IMR-90 (cell line): ENCODE data around the gene CACNA2D1. TPM values are rescaled to one million over a fixed set of nuclear protein-coding genes. Genes with fewer than 3 reads are reported as not detected.

Experiments
- ATAC-seq: fragments of 200-7000 bp; cut with Tn5 transposase; 2 replicates; pipeline ENCODE4 v1.9.1; 2020; ENCODE audit warnings: low read depth, mild to moderate bottlenecking, moderate library complexity
- BruUV-seq: library from RNA; stranded (reverse); fragments of 400-500 nt; replicated peaks from 2 replicates; lab custom pipeline; 2021; lab: Mats Ljungman, UMichigan
- CTCF ChIA-PET: fragments of 300-600 bp; formaldehyde crosslinking; extraction: SDS; loops from one replicate; lab custom pipeline; 2021; ENCODE audit warnings: antibody characterized with exemption; lab: Yijun Ruan, JAX
- POLR2A ChIA-PET: fragments of 300-600 bp; sonication (Branson Sonifier 250); formaldehyde crosslinking; loops from one replicate; lab custom pipeline; 2022; ENCODE audit warnings: antibody characterized with exemption; ENCODE audit not compliant: unreplicated experiment; lab: Charles Lee
- DNase-seq: peaks from one replicate; pipeline ENCODE4 v3.0.0; 2013
- H2AFZ ChIP-seq: replicated peaks from 2 replicates; pipeline ENCODE3; 2013; ENCODE audit warnings: low read length, mild to moderate bottlenecking; ENCODE audit not compliant: poor library complexity
- H2AK5ac ChIP-seq: 2 replicates; pipeline ENCODE4 v1.6.1; 2013; ENCODE audit warnings: low read depth, low read length, inconsistent platforms
- H2AK9ac ChIP-seq: replicated peaks from 2 replicates; pipeline ENCODE3; 2013; ENCODE audit warnings: mild to moderate bottlenecking, low read depth, low read length, moderate library complexity; ENCODE audit not compliant: poor library complexity
- H2BK120ac ChIP-seq: 2 replicates; pipeline ENCODE4 v1.6.1; 2013; ENCODE audit warnings: low read depth, low read length, inconsistent platforms
- H2BK15ac ChIP-seq: 3 replicates; pipeline ENCODE4 v1.6.1; 2013; ENCODE audit warnings: low read depth, low read length, inconsistent platforms
- H2BK20ac ChIP-seq: 2 replicates; pipeline ENCODE4 v1.6.1; 2013; ENCODE audit warnings: low read depth, mild to moderate bottlenecking, inconsistent platforms, low read length, moderate library complexity
- H2BK5ac ChIP-seq: 2 replicates; pipeline ENCODE4 v1.6.1; 2013; ENCODE audit warnings: mild to moderate bottlenecking, low read depth, low read length, inconsistent platforms; ENCODE audit not compliant: poor library complexity, severe bottlenecking
- H3K14ac ChIP-seq: replicated peaks from 2 replicates; pipeline ENCODE4 v1.6.1; 2013; ENCODE audit warnings: low read depth, low read length, inconsistent platforms
- H3K18ac ChIP-seq: 2 replicates; pipeline ENCODE4 v1.6.1; 2013; ENCODE audit warnings: low read depth, low read length, control low read depth
- H3K23ac ChIP-seq: 2 replicates; pipeline ENCODE4 v1.6.1; 2013; ENCODE audit warnings: low read depth, low read length, inconsistent platforms
- H3K27ac ChIP-seq: 2 replicates; pipeline ENCODE4 v1.5.1; 2013; ENCODE audit warnings: mild to moderate bottlenecking, control low read depth, low read length; ENCODE audit not compliant: insufficient read depth
- H3K27me3 ChIP-seq: 2 replicates; pipeline ENCODE4 v1.6.1; 2013; ENCODE audit warnings: low read length; ENCODE audit not compliant: control insufficient read depth, insufficient read depth
- H3K36me3 ChIP-seq: 2 replicates; pipeline ENCODE4 v1.6.1; 2013; ENCODE audit warnings: low read length, mixed read lengths; ENCODE audit not compliant: control insufficient read depth, insufficient read depth
- H3K4ac ChIP-seq: 2 replicates; pipeline ENCODE4 v1.6.1; 2013; ENCODE audit warnings: low read depth, low read length, inconsistent platforms
- H3K4me1 ChIP-seq: 2 replicates; pipeline ENCODE4 v1.6.1; 2013; ENCODE audit warnings: low read length, mixed read lengths; ENCODE audit not compliant: control insufficient read depth, insufficient read depth
- H3K4me2 ChIP-seq: 2 replicates; pipeline ENCODE4 v1.6.1; 2013; ENCODE audit warnings: low read depth, mild to moderate bottlenecking, control low read depth, low read length, moderate library complexity
- H3K4me3 ChIP-seq: 2 replicates; pipeline ENCODE4 v1.5.1; 2013; ENCODE audit warnings: low read depth, mild to moderate bottlenecking, control low read depth, low read length, moderate library complexity; ENCODE audit not compliant: insufficient read depth
- H3K56ac ChIP-seq: 2 replicates; pipeline ENCODE4 v1.6.1; 2013; ENCODE audit warnings: low read length, inconsistent platforms; ENCODE audit not compliant: insufficient read depth; ENCODE audit errors: extremely low read depth
- H3K79me1 ChIP-seq, 2 experiments: 2 replicates each; pipeline ENCODE4 v1.6.1; 2013; ENCODE audit warnings: low read length in 2 of 2, inconsistent platforms in 1 of 2, low read depth in 1 of 2
- H3K9ac ChIP-seq: 2 replicates; pipeline ENCODE4 v1.6.1; 2013; ENCODE audit warnings: low read depth, low read length, control low read depth
- H3K9me1 ChIP-seq: 2 replicates; pipeline ENCODE4 v1.6.1; 2013; ENCODE audit warnings: low read length, inconsistent platforms; ENCODE audit not compliant: insufficient read depth
- H3K9me3 ChIP-seq: 2 replicates; pipeline ENCODE4 v1.6.1; 2013; ENCODE audit warnings: low read length; ENCODE audit not compliant: control insufficient read depth, insufficient read depth
- H4K20me1 ChIP-seq: 2 replicates; pipeline ENCODE4 v1.6.1; 2013; ENCODE audit warnings: low read length, inconsistent platforms; ENCODE audit not compliant: insufficient read depth
- H4K5ac ChIP-seq: 2 replicates; pipeline ENCODE4 v1.6.1; 2013; ENCODE audit warnings: mild to moderate bottlenecking, low read depth, low read length, control low read depth
- H4K8ac ChIP-seq, 2 experiments: 2 replicates each; pipeline ENCODE4 v1.6.1; 2013; ENCODE audit warnings: low read depth in 2 of 2, low read length in 2 of 2, control low read depth in 1 of 2, inconsistent platforms in 1 of 2
- H4K91ac ChIP-seq: 2 replicates; pipeline ENCODE4 v1.6.1; 2013; ENCODE audit warnings: low read depth, low read length, inconsistent platforms; ENCODE audit not compliant: insufficient read depth
- BHLHE40 ChIP-seq: fragments of 150-350 bp; IDR thresholded peaks from 2 replicates; pipeline ENCODE4 v1.6.1; 2016; ENCODE audit warnings: mild to moderate bottlenecking, low read depth, low read length
- CEBPB ChIP-seq: IDR thresholded peaks from 2 replicates; pipeline ENCODE4 v1.6.1; 2012; ENCODE audit warnings: low read depth, low read length, improper control_type of control experiment
- CHD1 ChIP-seq: IDR thresholded peaks from 2 replicates; pipeline ENCODE4 v1.6.1; 2012; ENCODE audit warnings: low read depth, low read length, improper control_type of control experiment
- FOS ChIP-seq: fragments of 150-350 bp; IDR thresholded peaks from 2 replicates; pipeline ENCODE4 v1.6.1; 2016; ENCODE audit warnings: low read depth, low read length
- MAFK ChIP-seq: IDR thresholded peaks from 2 replicates; pipeline ENCODE4 v1.6.1; 2012; ENCODE audit warnings: low read depth, low read length, improper control_type of control experiment
- MAZ ChIP-seq: IDR thresholded peaks from 2 replicates; pipeline ENCODE4 v1.6.1; 2012; ENCODE audit warnings: low read depth, mild to moderate bottlenecking, low read length, improper control_type of control experiment, moderate library complexity, borderline replicate concordance
- MXI1 ChIP-seq: IDR thresholded peaks from 2 replicates; pipeline ENCODE4 v1.6.1; 2012; ENCODE audit warnings: low read depth, mild to moderate bottlenecking, low read length, moderate library complexity, borderline replicate concordance
- NFE2L2 ChIP-seq: fragments of 150-350 bp; IDR thresholded peaks from 2 replicates; pipeline ENCODE4 v1.6.1; 2016; ENCODE audit warnings: low read depth, mild to moderate bottlenecking, low read length
- POLR2A ChIP-seq: IDR thresholded peaks from 2 replicates; pipeline ENCODE4 v1.6.1; 2012; ENCODE audit warnings: mild to moderate bottlenecking, low read depth, low read length
- RAD21 ChIP-seq: IDR thresholded peaks from 2 replicates; pipeline ENCODE4 v1.6.1; 2012; ENCODE audit warnings: low read length, improper control_type of control experiment
- RFX5 ChIP-seq: IDR thresholded peaks from 2 replicates; pipeline ENCODE4 v1.8.0; 2012; ENCODE audit warnings: low read depth, mild to moderate bottlenecking, low read length, moderate library complexity
- SMC3 ChIP-seq: fragments of 150-350 bp; IDR thresholded peaks from 2 replicates; pipeline ENCODE4 v1.6.1; 2016; ENCODE audit warnings: low read depth, mild to moderate bottlenecking, antibody characterized with exemption, low read length, moderate library complexity
- USF2 ChIP-seq: fragments of 150-350 bp; IDR thresholded peaks from 2 replicates; pipeline ENCODE4 v1.6.1; 2017; ENCODE audit warnings: mild to moderate bottlenecking, antibody characterized with exemption, low read length, low read depth
- WGBS, 2 experiments: methylation state at CpG; one replicate each; pipeline versions ENCODE4 v1.1.5 to v1.1.7; 2013; ENCODE audit warnings: missing lambda C conversion rate in 2 of 2; ENCODE audit not compliant: insufficient read length in 1 of 2; ENCODE audit errors: extremely low coverage in 2 of 2; 5-methylcytosine and 5-hydroxymethylcytosine counted together
- dilution Hi-C: fragments of 300-500 bp; cut with HindIII; formaldehyde crosslinking; loops from one replicate; pipeline ENCODE4 v1.14.3; 2018; ENCODE audit warnings: low sequenced_read_pairs; ENCODE audit not compliant: unreplicated experiment
- in situ Hi-C: fragments of 300-500 bp; cut with MboI; formaldehyde crosslinking; loops from 3 replicates; pipeline ENCODE4 v1.14.3; 2019; ENCODE audit warnings: low sequenced_read_pairs, inconsistent platforms, mixed read lengths
- intact Hi-C: fragments of 100-400 bp; cut with micrococcal nuclease; formaldehyde crosslinking; loops from 2 replicates; pipeline ENCODE4 v1.10.0; 2022
- polyA plus RNA-seq, 3 experiments: library from polyadenylated mRNA; depleted of rRNA; stranded (reverse); fragments of >200 nt; gene quantifications; 2 replicates each; pipeline ENCODE4 v1.2.3, GENCODE V29; 2012; ENCODE audit warnings: low replicate concordance in 1 of 3
- total RNA-seq: library from RNA; depleted of rRNA; stranded (reverse); fragments of >200 nt; gene quantifications from 2 replicates; pipeline ENCODE4 v1.2.3, GENCODE V29; 2012
- TF ChIP-seq, protein P1 (sequence below): conservative IDR thresholded peaks from 2 replicates; pipeline ENCODE4 v1.5.1; 2012; ENCODE audit warnings: mild to moderate bottlenecking, low read depth, low read length, improper control_type of control experiment
- TF ChIP-seq, protein P2 (sequence below): fragments of 150-350 bp; IDR thresholded peaks from 2 replicates; pipeline ENCODE4 v1.6.1; 2016; ENCODE audit warnings: low read depth, mild to moderate bottlenecking, low read length, moderate library complexity, borderline replicate concordance

Gene CACNA2D1
- total and polyA plus RNA-seq, 2 of the 4 experiments (the other 2 are of a cell fraction) = 5.8 to 21.9 TPM

- no peak overlapping the region for H4K5ac ChIP-seq
- H3K23ac ChIP-seq = no peak overlapping the region
- H3K27me3 ChIP-seq = no peaks in the 10 kb centered on the region
- H3K79me1 ChIP-seq = peaks cover 0 to 9% of the 10 kb centered on the region in 2 experiments; a peak in 3 of 4 replicates
- no peak overlapping the region for H3K18ac ChIP-seq
- no peak overlapping the region for H3K14ac ChIP-seq
- no peak overlapping the region for H2AK9ac ChIP-seq
- ATAC-seq (no peak), DNase-seq (no peak)
- intact Hi-C loops (no loop called here), in situ Hi-C loops (no loop called here), dilution Hi-C loops (no loop called here)
- H3K9ac ChIP-seq = no peak overlapping the region
- H3K27ac ChIP-seq = no peak overlapping the region
- BruUV-seq = no TSS peak
- H2BK15ac ChIP-seq = no peak overlapping the region
- H4K91ac ChIP-seq = no peak overlapping the region
- no peaks in the 10 kb centered on the region; the same call in 1 of the 2 replicates for H3K36me3 ChIP-seq
- H4K20me1 ChIP-seq = no peaks in the 10 kb centered on the region
- TF ChIP-seq SMC3 (no peak), MAFK (no peak), POLR2A (no peak), MAZ (no peak), CEBPB (no peak), RAD21 (no peak), BHLHE40 (no peak), MXI1 (no peak), FOS (no peak), USF2 (no peak), CHD1 (no peak), NFE2L2 (no peak), RFX5 (no peak)
- TF ChIP-seq, protein P1, sequence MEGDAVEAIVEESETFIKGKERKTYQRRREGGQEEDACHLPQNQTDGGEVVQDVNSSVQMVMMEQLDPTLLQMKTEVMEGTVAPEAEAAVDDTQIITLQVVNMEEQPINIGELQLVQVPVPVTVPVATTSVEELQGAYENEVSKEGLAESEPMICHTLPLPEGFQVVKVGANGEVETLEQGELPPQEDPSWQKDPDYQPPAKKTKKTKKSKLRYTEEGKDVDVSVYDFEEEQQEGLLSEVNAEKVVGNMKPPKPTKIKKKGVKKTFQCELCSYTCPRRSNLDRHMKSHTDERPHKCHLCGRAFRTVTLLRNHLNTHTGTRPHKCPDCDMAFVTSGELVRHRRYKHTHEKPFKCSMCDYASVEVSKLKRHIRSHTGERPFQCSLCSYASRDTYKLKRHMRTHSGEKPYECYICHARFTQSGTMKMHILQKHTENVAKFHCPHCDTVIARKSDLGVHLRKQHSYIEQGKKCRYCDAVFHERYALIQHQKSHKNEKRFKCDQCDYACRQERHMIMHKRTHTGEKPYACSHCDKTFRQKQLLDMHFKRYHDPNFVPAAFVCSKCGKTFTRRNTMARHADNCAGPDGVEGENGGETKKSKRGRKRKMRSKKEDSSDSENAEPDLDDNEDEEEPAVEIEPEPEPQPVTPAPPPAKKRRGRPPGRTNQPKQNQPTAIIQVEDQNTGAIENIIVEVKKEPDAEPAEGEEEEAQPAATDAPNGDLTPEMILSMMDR = no peak
- TF ChIP-seq, protein P2, sequence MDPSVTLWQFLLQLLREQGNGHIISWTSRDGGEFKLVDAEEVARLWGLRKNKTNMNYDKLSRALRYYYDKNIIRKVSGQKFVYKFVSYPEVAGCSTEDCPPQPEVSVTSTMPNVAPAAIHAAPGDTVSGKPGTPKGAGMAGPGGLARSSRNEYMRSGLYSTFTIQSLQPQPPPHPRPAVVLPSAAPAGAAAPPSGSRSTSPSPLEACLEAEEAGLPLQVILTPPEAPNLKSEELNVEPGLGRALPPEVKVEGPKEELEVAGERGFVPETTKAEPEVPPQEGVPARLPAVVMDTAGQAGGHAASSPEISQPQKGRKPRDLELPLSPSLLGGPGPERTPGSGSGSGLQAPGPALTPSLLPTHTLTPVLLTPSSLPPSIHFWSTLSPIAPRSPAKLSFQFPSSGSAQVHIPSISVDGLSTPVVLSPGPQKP = no peak
- no peak overlapping the region for H2BK5ac ChIP-seq
- no peak overlapping the region for H2BK120ac ChIP-seq
- no peaks in the 10 kb centered on the region for H3K9me3 ChIP-seq
- no peak overlapping the region for H3K4me2 ChIP-seq
- H3K4me3 ChIP-seq = no peak overlapping the region
- no peak overlapping the region for H4K8ac ChIP-seq
- ChIA-PET POLR2A (no interaction called here), CTCF (no interaction called here)
- no CpG with 5 or more reads among the region's 7 CpGs for WGBS, 2 experiments
- H2BK20ac ChIP-seq = no peak overlapping the region
- H3K4me1 ChIP-seq = no peaks in the 10 kb centered on the region
- no peak overlapping the region for H3K4ac ChIP-seq
- H2AK5ac ChIP-seq = no peak overlapping the region
- H3K56ac ChIP-seq = no peak overlapping the region
- H3K9me1 ChIP-seq = no peaks in the 10 kb centered on the region
- H2AFZ ChIP-seq = no peak overlapping the region
These were observed 69.5 kb downstream of the CACNA2D1 start for GRCh38 chr7:82373926-82374635.
